ENCODE measurements around the gene FBXL13. TPM values are rescaled to one million over a fixed set of nuclear protein-coding genes. Genes with fewer than 3 reads are reported as not detected.

Gene FBXL13
- total and polyA plus RNA-seq, 2 of the 8 experiments (the other 6 are each of a cell fraction or from before 2014, with no cell fraction given) = 1.2 to 2.8 TPM

GRCh38 chr7:102988088-102988487 is 86.5 kb downstream of the FBXL13 start:
- Histone ChIP-seq H3K23me2 (ENCODE audit: low read depth, low read length) (no peaks in the 10 kb centered on the region), H3K18ac (ENCODE audit: extremely low read depth, low read length) (no peak overlapping the region), H3K9me3 (ENCODE audit: insufficient read depth in 2 of 2, low read depth in 1 of 2, low read length in 1 of 2) (no peaks in the 10 kb centered on the region), H4K8ac (ENCODE audit: extremely low read depth, insufficient read depth, low read length) (no peak overlapping the region), H3K27me3 (replicated peaks in 1 of 4; ENCODE audit: control insufficient read depth in 3 of 4, extremely low read depth in 1 of 4, insufficient read depth in 3 of 4, low read length in 3 of 4) (no peaks in the 10 kb centered on the region; a peak in 1 of 7 replicates), H3K79me1 (ENCODE audit: low read depth, low read length) (no peaks in the 10 kb centered on the region), H3K4ac (replicated peaks; ENCODE audit: insufficient read length, low read depth, low read length) (no peak overlapping the region), H4K5ac (ENCODE audit: insufficient read length, low read depth, low read length) (no peak overlapping the region), H3K4me2 (ENCODE audit: insufficient read depth in 1 of 2, low read depth in 2 of 2, low read length in 2 of 2) (no peak overlapping the region), H4K91ac (replicated peaks; ENCODE audit: insufficient read length, low read length) (no peak overlapping the region), H2BK20ac (ENCODE audit: low read length) (no peak overlapping the region), H3K4me1 (replicated peaks in 1 of 4; ENCODE audit: control insufficient read depth in 3 of 4, insufficient read depth in 4 of 4, low read length in 3 of 4) (no peaks in the 10 kb centered on the region), H3K14ac (ENCODE audit: insufficient read length) (no peak overlapping the region), H3K9ac (replicated peaks in 1 of 4; ENCODE audit: extremely low read depth in 1 of 4, low read depth in 3 of 4, low read length in 3 of 4) (no peak overlapping the region), H3K4me3 (ENCODE audit: extremely low read depth in 1 of 4, insufficient read depth in 2 of 4, low read depth in 3 of 4, low read length in 4 of 4) (no peak overlapping the region), H2BK120ac (replicated peaks; ENCODE audit: low read depth, low read length) (no peak overlapping the region), H3K56ac (replicated peaks; ENCODE audit: insufficient read length, low read depth, low read length) (no peak overlapping the region), H3K23ac (ENCODE audit: insufficient read length) (no peak overlapping the region), H2BK15ac (ENCODE audit: low read length) (no peak overlapping the region), H3K27ac (ENCODE audit: low read depth, low read length) (no peak overlapping the region), H3K79me2 (ENCODE audit: control insufficient read depth in 1 of 2, insufficient read depth in 2 of 2, low read length in 2 of 2) (no peaks in the 10 kb centered on the region), H3K36me3 (ENCODE audit: control insufficient read depth in 2 of 4, insufficient read depth in 4 of 4, low read length in 3 of 4) (no peaks in the 10 kb centered on the region), H2AK5ac (ENCODE audit: low read depth, low read length) (no peak overlapping the region), H2BK12ac (ENCODE audit: low read depth, low read length) (no peak overlapping the region), H4K20me1 (replicated peaks in 1 of 2; ENCODE audit: control insufficient read depth in 1 of 2, insufficient read depth in 2 of 2, low read length in 2 of 2) (no peaks in the 10 kb centered on the region), H2AFZ (ENCODE audit: low read length) (no peak overlapping the region), H2BK5ac (ENCODE audit: low read depth, low read length) (no peak overlapping the region)
- 91% methylated on average over 2 of the region's 2 CpGs; no CpG with 5 or more reads in 1 of the 2 experiments for WGBS, 2 experiments (ENCODE audit: extremely low coverage in 1 of 2, insufficient coverage in 1 of 2, insufficient read length in 1 of 2, insufficient replicate concordance in 2 of 2, low coverage in 1 of 2, low lambda C conversion rate in 2 of 2, missing lambda C conversion rate in 1 of 2)
- TF ChIP-seq, protein P1, sequence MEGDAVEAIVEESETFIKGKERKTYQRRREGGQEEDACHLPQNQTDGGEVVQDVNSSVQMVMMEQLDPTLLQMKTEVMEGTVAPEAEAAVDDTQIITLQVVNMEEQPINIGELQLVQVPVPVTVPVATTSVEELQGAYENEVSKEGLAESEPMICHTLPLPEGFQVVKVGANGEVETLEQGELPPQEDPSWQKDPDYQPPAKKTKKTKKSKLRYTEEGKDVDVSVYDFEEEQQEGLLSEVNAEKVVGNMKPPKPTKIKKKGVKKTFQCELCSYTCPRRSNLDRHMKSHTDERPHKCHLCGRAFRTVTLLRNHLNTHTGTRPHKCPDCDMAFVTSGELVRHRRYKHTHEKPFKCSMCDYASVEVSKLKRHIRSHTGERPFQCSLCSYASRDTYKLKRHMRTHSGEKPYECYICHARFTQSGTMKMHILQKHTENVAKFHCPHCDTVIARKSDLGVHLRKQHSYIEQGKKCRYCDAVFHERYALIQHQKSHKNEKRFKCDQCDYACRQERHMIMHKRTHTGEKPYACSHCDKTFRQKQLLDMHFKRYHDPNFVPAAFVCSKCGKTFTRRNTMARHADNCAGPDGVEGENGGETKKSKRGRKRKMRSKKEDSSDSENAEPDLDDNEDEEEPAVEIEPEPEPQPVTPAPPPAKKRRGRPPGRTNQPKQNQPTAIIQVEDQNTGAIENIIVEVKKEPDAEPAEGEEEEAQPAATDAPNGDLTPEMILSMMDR (IDR thresholded peaks at IDR 0.05; ENCODE audit: control extremely low read depth in 1 of 3, insufficient read depth in 1 of 3, low read depth in 1 of 3, low read length in 3 of 3) = no peak
- TF ChIP-seq SP2 (IDR thresholded peaks at IDR 0.05; ENCODE audit: low read length) = no peak
- no peak for TF ChIP-seq SUZ12 (IDR thresholded peaks at IDR 0.05; ENCODE audit: low read length)
- no peak for TF ChIP-seq BRCA1 (IDR thresholded peaks at IDR 0.05; ENCODE audit: low read depth, low read length)
- no peak for TF ChIP-seq SAP30 (IDR thresholded peaks at IDR 0.05; ENCODE audit: insufficient read depth, insufficient replicate concordance, low read length)
- TF ChIP-seq POLR2A (IDR thresholded peaks at IDR 0.05; ENCODE audit: control extremely low read depth in 1 of 2, low read depth in 2 of 2, low read length in 2 of 2) = no peak
- no peak for TF ChIP-seq HDAC2 (IDR thresholded peaks at IDR 0.05; ENCODE audit: borderline replicate concordance in 1 of 2, low read depth in 2 of 2, low read length in 2 of 2)
- TF ChIP-seq CEBPB (IDR thresholded peaks at IDR 0.05; ENCODE audit: low read depth, low read length) = no peak
- TF ChIP-seq KDM4A (IDR thresholded peaks at IDR 0.05; ENCODE audit: low read depth, low read length, severe bottlenecking) = no peak
- TF ChIP-seq, protein P2, sequence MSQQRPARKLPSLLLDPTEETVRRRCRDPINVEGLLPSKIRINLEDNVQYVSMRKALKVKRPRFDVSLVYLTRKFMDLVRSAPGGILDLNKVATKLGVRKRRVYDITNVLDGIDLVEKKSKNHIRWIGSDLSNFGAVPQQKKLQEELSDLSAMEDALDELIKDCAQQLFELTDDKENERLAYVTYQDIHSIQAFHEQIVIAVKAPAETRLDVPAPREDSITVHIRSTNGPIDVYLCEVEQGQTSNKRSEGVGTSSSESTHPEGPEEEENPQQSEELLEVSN (IDR thresholded peaks at IDR 0.05) = no peak
- POLR2A ChIA-PET (ENCODE audit: partially characterized antibody) = no interaction called here
- no peak for FAIRE-seq
- no peak for DNase-seq (ENCODE audit: low read depth in 1 of 2, low spot score in 2 of 2)
- CTCF ChIA-PET (ENCODE audit: partially characterized antibody) = interaction anchor here (1.3 kb wide), 1 partner anchor 13 kb away, joined by 4 read pairs; no protein-coding TSS in a partner anchor

Measured in H1 (cell line).